Fibroblast of gingiva (primary cell): ENCODE results near the gene MSLN.
A peak's percentile ranks its signal among the peaks of the same experiment; 100 is the strongest.

ENCODE experiments used
- DNase-seq: peaks from one replicate; pipeline ENCODE4 v3.0.0-alpha.2; 2011; ENCODE audit warnings: low read depth

Gene MSLN

GRCh38 chr16:723695-724094, 36.8 kb upstream of the MSLN start:
- no peak for DNase-seq

- DNase-seq = no peak
Observed at GRCh38 chr16:724188-725040, 36.1 kb upstream of the MSLN start.

GRCh38 chr16:725041-725376, 35.5 kb upstream of the MSLN start:
- DNase-seq = no peak

- DNase-seq = no peak
Observed at GRCh38 chr16:725463-726187, 34.9 kb upstream of the MSLN start.

- DNase-seq = no peak
Observed at GRCh38 chr16:726188-726437, 34.4 kb upstream of the MSLN start.

- DNase-seq = peak; percentile 56
Observed at GRCh38 chr16:726438-727290, 33.9 kb upstream of the MSLN start, which contains the start of the genes CCDC78 and HAGHL. Gene CCDC78 (minus strand): TSS chr16:726443. CDS start chr16:726367, 76 bp downstream. Gene HAGHL (plus strand): TSS chr16:727106. CDS start chr16:727510, 404 bp downstream.

- no peak for DNase-seq
Observed at GRCh38 chr16:727291-727977, 33.1 kb upstream of the MSLN start.

- DNase-seq = peak; percentile 86
Observed at GRCh38 chr16:728131-728889, 32.2 kb upstream of the MSLN start.

- DNase-seq = no peak
Observed at GRCh38 chr16:728890-729744, 31.4 kb upstream of the MSLN start.

GRCh38 chr16:729768-730665, 30.5 kb upstream of the MSLN start:
- no peak for DNase-seq

GRCh38 chr16:730666-731509, 29.6 kb upstream of the MSLN start:
- no peak for DNase-seq

GRCh38 chr16:732332-732731, 28.2 kb upstream of the MSLN start:
- no peak for DNase-seq

GRCh38 chr16:732936-733335, 27.6 kb upstream of the MSLN start:
- no peak for DNase-seq

GRCh38 chr16:733382-734207, 26.9 kb upstream of the MSLN start:
- DNase-seq = no peak

- no peak for DNase-seq
Observed at GRCh38 chr16:734208-734980, 26.1 kb upstream of the MSLN start.

GRCh38 chr16:734981-735881, 25.3 kb upstream of the MSLN start:
- no peak for DNase-seq
